Measurements from ENCODE around the gene ALG10B.
"Not testable (repeated sequence)": the region's sequence is repeated elsewhere in the genome, so short reads cannot be mapped to it uniquely, and the experiment has no call there.

The ALG10B gene

GRCh38 chr12:38316391-38317129, at the start of gene ALG10B:
Gene ALG10B (plus strand): TSS chr12:38316774. CDS start chr12:38316894, 120 bp downstream.
- TF ChIP-seq CTCF (IDR thresholded peaks at IDR 0.05; ENCODE audit: insufficient read depth, missing control alignments) = peak; percentile 58
- DNase-seq (ENCODE audit: insufficient read length, low spot score) (no peak), FAIRE-seq (no peak)

- no peak for TF ChIP-seq CTCF (IDR thresholded peaks at IDR 0.05; ENCODE audit: insufficient read depth, missing control alignments)
- DNase-seq (ENCODE audit: insufficient read length, low spot score) (no peak), FAIRE-seq (no peak)
These were observed 48.0 kb upstream of the ALG10B start for GRCh38 chr12:38268612-38269011.

GRCh38 chr12:38269897-38270296, 46.7 kb upstream of the ALG10B start:
- FAIRE-seq (no peak), DNase-seq (ENCODE audit: insufficient read length, low spot score) (no peak)
- no peak for TF ChIP-seq CTCF (IDR thresholded peaks at IDR 0.05; ENCODE audit: insufficient read depth, missing control alignments)

GRCh38 chr12:38279756-38280155, 36.8 kb upstream of the ALG10B start:
- no peak for TF ChIP-seq CTCF (IDR thresholded peaks at IDR 0.05; ENCODE audit: insufficient read depth, missing control alignments)
- DNase-seq (ENCODE audit: insufficient read length, low spot score) (no peak), FAIRE-seq (no peak)

GRCh38 chr12:38282886-38283285, 33.7 kb upstream of the ALG10B start:
- no peak for FAIRE-seq
- no peak for TF ChIP-seq CTCF (IDR thresholded peaks at IDR 0.05; ENCODE audit: insufficient read depth, missing control alignments)
- DNase-seq (ENCODE audit: insufficient read length, low spot score) = no peak

- no peak for FAIRE-seq
- no peak for TF ChIP-seq CTCF (IDR thresholded peaks at IDR 0.05; ENCODE audit: insufficient read depth, missing control alignments)
- no peak for DNase-seq (ENCODE audit: insufficient read length, low spot score)
These were observed 27.2 kb upstream of the ALG10B start for GRCh38 chr12:38289396-38289795.

GRCh38 chr12:38291160-38291559, 25.4 kb upstream of the ALG10B start:
- no peak for TF ChIP-seq CTCF (IDR thresholded peaks at IDR 0.05; ENCODE audit: insufficient read depth, missing control alignments)
- DNase-seq (ENCODE audit: insufficient read length, low spot score) (no peak), FAIRE-seq (no peak)

- DNase-seq (ENCODE audit: insufficient read length, low spot score); FAIRE-seq: not testable (repeated sequence)
These were observed 13.6 kb upstream of the ALG10B start for GRCh38 chr12:38302972-38303371.

- peak; percentile 6 for FAIRE-seq
- DNase-seq (ENCODE audit: insufficient read length, low spot score) = not testable (repeated sequence)
These were observed 5.4 kb downstream of the ALG10B start for GRCh38 chr12:38321966-38322365.
